Measurements from ENCODE around the gene GPR141.

The GPR141 gene

DNA sequence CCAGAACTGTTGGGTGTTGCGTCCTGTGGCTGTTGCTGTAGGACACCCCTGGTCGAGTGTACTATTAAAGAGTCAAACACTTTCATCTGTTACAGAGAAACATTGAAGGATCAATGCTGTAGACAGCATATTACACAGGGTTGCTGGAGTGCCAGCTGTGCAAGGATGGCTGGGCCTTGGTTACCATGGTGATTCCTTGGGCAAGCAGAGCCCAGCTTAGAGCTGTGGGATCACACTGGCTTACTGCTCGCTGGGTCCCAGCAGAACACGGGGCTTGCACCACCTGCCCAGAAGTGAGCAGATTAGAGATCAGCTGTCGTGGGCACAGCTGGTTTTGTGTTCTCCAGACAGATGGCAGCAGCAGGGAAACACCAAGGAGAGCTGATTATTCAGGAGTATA lies 76.0 kb downstream of the GPR141 start:
- DNase-seq (ENCODE audit: low read depth): no peak
- TF ChIP-seq, protein P1, sequence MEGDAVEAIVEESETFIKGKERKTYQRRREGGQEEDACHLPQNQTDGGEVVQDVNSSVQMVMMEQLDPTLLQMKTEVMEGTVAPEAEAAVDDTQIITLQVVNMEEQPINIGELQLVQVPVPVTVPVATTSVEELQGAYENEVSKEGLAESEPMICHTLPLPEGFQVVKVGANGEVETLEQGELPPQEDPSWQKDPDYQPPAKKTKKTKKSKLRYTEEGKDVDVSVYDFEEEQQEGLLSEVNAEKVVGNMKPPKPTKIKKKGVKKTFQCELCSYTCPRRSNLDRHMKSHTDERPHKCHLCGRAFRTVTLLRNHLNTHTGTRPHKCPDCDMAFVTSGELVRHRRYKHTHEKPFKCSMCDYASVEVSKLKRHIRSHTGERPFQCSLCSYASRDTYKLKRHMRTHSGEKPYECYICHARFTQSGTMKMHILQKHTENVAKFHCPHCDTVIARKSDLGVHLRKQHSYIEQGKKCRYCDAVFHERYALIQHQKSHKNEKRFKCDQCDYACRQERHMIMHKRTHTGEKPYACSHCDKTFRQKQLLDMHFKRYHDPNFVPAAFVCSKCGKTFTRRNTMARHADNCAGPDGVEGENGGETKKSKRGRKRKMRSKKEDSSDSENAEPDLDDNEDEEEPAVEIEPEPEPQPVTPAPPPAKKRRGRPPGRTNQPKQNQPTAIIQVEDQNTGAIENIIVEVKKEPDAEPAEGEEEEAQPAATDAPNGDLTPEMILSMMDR (IDR thresholded peaks at IDR 0.05; ENCODE audit: insufficient read depth, low read depth, low read length, missing control alignments): no peak
- no peak overlapping the region for H3K4me3 ChIP-seq (ENCODE audit: low read depth, low read length)

DNA sequence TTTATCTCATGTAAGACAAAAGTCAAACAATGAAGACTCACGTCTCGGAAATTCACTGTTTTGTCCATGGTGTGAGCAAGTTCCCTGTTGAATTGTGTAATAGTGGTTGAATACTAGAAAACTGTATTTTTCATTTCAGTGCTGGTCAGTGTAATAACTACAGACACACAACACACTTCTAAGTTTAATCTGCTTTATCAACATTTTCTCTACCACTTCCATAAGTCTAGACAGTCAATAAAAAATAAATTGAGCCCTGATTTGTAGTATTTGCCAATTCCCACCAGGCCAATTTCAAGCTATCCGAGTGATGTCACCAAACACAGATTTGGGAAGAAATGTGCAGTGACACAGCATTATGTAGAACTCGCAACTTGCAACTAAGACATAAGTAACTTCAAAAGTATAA lies 81.9 kb downstream of the GPR141 start:
- no peak for DNase-seq (ENCODE audit: low read depth)
- H3K4me3 ChIP-seq (ENCODE audit: low read depth, low read length): no peak overlapping the region
- TF ChIP-seq, protein P1 (IDR thresholded peaks at IDR 0.05; ENCODE audit: insufficient read depth, low read depth, low read length, missing control alignments): no peak

DNA sequence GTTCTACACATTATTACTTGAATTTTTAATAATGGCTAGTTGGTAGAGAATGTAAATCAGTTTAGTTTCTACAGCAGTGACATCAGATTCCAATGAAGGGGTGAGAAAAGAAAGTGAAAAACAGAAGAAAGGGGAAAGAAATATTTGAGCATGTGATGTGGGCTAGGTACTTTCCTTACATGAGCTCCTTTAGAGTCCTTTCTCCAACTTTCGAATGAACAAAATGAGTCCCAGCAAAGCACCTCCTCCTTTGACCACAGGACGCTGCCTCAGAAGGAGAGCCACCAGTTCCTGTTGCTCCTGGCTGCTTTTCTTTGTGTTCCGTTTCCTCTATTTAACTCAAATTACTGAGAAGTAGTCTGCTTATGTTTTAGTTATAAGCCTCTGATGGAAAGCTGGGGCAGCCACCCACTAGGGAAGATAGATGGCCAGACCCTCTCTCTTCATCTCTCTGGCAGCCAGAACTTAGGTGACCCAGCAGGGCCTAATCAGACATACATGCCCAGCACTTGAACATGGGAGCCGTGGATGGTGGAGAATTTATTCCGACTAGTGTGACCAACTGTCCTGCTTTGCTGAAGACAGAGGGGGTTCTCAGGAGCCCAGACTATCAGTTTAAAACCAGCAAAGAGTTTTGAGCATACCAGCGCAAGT lies 82.4 kb downstream of the GPR141 start:
- DNase-seq (ENCODE audit: low read depth): peak; percentile 86
- no peak overlapping the region for H3K4me3 ChIP-seq (ENCODE audit: low read depth, low read length)
- TF ChIP-seq, protein P1 (IDR thresholded peaks at IDR 0.05; ENCODE audit: insufficient read depth, low read depth, low read length, missing control alignments): no peak

DNA sequence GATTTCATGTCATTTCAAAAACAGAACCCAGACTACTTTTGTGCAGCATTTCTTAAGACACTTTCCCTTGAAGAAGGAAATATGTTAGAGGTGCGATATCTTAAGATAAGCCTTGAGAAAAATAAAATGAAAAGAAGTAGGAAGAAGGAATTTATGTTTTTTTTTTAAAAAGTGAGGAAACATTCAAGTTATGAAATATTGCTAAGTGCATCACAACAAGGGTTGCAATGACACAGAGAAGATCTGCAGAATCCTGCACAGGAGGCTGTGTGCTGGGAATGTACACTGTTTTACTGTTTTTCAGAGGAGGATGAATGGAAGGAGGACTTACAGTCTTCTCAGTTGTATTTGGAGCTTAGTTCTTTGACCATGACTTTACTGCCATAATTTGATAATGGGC lies 85.0 kb downstream of the GPR141 start:
- H3K4me3 ChIP-seq (ENCODE audit: low read depth, low read length): no peak overlapping the region
- no peak for DNase-seq (ENCODE audit: low read depth)

DNA sequence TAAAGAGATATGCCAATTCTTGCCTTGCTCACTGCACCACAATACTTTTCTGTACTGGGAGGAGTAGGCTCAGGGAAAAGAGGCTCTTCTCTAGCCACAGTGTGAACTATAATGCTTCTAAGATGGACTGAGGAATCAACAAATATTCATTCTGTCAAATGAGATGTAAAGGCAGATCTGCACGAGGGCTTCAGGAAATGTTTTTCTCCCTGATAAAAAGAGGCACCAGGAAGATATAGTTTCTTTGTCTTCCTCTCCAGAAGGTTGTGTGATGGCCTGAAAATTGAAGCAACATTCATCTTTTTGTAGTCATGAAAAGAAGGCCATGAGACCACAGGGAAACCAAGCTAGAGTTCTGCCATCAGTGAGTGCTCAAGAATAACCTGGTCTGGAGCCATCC lies 85.7 kb downstream of the GPR141 start:
- DNase-seq (ENCODE audit: low read depth): no peak
- no peak overlapping the region for H3K4me3 ChIP-seq (ENCODE audit: low read depth, low read length)
- TF ChIP-seq, protein P1 (IDR thresholded peaks at IDR 0.05; ENCODE audit: insufficient read depth, low read depth, low read length, missing control alignments): no peak

More for the DNA sequence above, 85.0 kb downstream of the GPR141 start:
- TF ChIP-seq, protein P1 (IDR thresholded peaks at IDR 0.05; ENCODE audit: insufficient read depth, low read depth, low read length, missing control alignments): no peak

DNA sequence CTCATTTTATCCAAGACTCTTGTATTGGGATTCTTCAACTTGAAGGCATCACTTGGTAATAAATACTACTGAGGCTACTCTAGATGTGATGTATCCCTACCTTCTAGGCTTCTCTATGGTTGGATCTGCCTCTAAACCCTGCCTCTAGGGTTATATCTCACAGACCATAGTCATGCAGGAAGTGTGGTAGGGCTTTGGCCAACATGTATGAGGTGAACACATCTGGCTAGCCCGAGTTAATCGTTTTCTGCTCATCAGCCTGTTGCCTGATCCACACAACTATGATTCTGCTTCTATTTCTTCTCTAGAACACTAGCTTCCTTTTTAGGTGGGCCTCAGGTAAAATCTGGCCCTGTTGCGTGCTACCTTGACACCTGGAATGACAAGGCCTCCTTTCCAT lies 86.2 kb downstream of the GPR141 start:
- no peak overlapping the region for H3K4me3 ChIP-seq (ENCODE audit: low read depth, low read length)
- TF ChIP-seq, protein P1 (IDR thresholded peaks at IDR 0.05; ENCODE audit: insufficient read depth, low read depth, low read length, missing control alignments): no peak
- no peak for DNase-seq (ENCODE audit: low read depth)

DNA sequence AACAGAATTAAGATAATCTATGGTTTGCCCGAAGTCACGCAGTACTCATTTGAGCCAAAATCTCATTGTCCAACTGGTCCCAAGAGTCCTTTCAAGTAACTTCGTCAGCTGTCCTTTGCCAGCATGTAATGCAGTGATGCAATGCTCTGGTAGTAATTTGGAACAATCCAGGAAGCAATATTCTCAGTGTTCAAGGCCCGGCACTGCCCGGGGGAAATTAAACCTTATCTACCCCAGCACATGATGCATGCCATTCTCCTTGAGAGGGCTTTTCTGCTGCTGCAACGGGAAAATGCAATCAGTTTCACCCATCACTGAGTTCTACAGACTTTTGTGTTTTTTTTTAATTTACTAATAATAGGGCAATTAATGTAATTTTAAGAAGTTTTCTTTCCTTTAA lies 87.3 kb downstream of the GPR141 start:
- TF ChIP-seq, protein P1 (IDR thresholded peaks at IDR 0.05; ENCODE audit: insufficient read depth, low read depth, low read length, missing control alignments): no peak

More for the DNA sequence above, 87.3 kb downstream of the GPR141 start:
- no peak for DNase-seq (ENCODE audit: low read depth)
- no peak overlapping the region for H3K4me3 ChIP-seq (ENCODE audit: low read depth, low read length)

All from GM12865 (cell line).